ENCODE measurements around the gene CCDC116. TPM values are rescaled to one million over a fixed set of nuclear protein-coding genes. Genes with fewer than 3 reads are reported as not detected.
"Not testable (repeated sequence)": the region's sequence is repeated elsewhere in the genome, so short reads cannot be mapped to it uniquely, and the experiment has no call there.

Gene CCDC116
- total RNA-seq, 4 donors from 2014 or later: 1.0 TPM; not detected in 2

GRCh38 chr22:21594865-21595452 is 37.6 kb upstream of the CCDC116 start:
- H3K9me3 ChIP-seq: no peaks in the 10 kb centered on the region
- H3K27me3 ChIP-seq: no peaks in the 10 kb centered on the region
- peaks cover 21% of the 10 kb centered on the region for H3K4me1 ChIP-seq
- peaks cover 45% of the 10 kb centered on the region for H3K36me3 ChIP-seq
- WGBS: 81% methylated on average over 4 of the region's 5 CpGs
- no peak overlapping the region for H3K27ac ChIP-seq
- TF ChIP-seq, protein P1, sequence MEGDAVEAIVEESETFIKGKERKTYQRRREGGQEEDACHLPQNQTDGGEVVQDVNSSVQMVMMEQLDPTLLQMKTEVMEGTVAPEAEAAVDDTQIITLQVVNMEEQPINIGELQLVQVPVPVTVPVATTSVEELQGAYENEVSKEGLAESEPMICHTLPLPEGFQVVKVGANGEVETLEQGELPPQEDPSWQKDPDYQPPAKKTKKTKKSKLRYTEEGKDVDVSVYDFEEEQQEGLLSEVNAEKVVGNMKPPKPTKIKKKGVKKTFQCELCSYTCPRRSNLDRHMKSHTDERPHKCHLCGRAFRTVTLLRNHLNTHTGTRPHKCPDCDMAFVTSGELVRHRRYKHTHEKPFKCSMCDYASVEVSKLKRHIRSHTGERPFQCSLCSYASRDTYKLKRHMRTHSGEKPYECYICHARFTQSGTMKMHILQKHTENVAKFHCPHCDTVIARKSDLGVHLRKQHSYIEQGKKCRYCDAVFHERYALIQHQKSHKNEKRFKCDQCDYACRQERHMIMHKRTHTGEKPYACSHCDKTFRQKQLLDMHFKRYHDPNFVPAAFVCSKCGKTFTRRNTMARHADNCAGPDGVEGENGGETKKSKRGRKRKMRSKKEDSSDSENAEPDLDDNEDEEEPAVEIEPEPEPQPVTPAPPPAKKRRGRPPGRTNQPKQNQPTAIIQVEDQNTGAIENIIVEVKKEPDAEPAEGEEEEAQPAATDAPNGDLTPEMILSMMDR (IDR thresholded peaks at IDR 0.05): no peak
- no peak overlapping the region for H3K4me3 ChIP-seq
- DNase-seq (ENCODE audit: low spot score in 2 of 2): no peak

DNA sequence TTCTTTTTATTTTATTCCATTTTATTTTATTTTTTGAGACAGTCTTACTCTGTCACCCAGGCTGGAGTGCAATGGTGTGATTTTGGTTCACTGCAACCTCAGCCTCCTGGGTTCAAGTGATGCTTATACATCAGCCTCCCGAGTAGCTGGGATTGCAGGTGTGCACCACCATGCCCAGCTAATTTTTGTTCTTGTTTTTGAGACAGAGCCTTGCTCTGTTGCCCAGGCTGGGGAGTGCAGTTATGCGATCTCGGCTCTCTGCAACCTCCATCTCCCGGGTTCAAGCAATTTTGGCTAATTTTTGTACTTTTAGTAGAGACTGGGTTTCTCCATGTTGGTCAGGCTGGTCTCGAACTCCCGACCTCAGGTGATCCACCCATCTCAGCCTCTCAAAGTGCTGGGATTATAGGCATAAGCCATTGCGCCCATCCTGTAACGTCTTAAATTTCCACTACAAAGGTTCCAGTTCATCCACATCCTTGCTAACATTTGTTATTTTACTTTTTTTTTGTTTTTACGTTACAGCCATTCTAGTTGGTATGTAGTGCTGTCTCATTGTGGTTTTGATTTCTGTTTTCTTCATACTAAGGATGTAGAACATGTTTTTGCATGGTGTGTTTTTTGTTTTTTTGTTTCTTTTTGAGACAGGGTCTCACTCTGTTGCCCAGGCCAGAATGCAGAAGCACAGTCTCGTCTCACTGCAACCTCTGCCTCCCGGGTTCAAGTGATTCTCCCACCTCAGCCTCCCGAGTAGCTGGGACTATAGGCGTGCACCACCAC is 36.0 kb upstream of the CCDC116 start:
- WGBS: 97% methylated on average over 13 of the region's 13 CpGs
- H3K36me3 ChIP-seq: peaks cover 45% of the 10 kb centered on the region
- H3K4me3 ChIP-seq; H3K27me3 ChIP-seq; H3K9me3 ChIP-seq; H3K4me1 ChIP-seq; H3K27ac ChIP-seq; DNase-seq (ENCODE audit: low spot score in 2 of 2): not testable (repeated sequence)

- Histone ChIP-seq H3K9me3 (no peaks in the 10 kb centered on the region), H3K4me1 (no peaks in the 10 kb centered on the region), H3K36me3 (peaks cover 38% of the 10 kb centered on the region), H3K27ac (no peak overlapping the region), H3K27me3 (no peaks in the 10 kb centered on the region), H3K4me3 (no peak overlapping the region)
- WGBS: 89% methylated on average over 3 of the region's 3 CpGs
- TF ChIP-seq, protein P1 (IDR thresholded peaks at IDR 0.05): no peak
- no peak for DNase-seq (ENCODE audit: low spot score in 2 of 2)
Observed at GRCh38 chr22:21598302-21598701, 34.3 kb upstream of the CCDC116 start.

- no peak for DNase-seq (ENCODE audit: low spot score in 2 of 2)
Observed at GRCh38 chr22:21599053-21599893, 33.3 kb upstream of the CCDC116 start.

DNA sequence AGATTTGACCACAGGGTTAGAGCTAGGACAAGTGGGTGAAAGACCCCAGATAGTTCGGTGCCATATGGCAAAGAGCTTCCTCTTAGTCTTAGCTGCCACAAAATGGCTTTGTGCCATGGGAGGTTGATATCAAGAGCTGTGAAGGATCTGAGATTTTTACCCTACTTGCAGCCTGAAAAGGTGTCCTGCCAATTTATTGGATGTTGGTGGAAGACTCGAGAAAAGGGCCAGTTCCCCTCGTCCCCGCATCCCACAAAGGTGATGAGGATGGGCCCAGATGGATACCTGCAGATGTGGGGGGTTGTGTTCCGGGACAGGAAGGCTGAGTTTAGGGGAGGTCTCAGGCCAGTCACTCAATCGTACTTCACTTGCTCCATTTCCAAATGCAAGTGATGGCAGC is 30.0 kb upstream of the CCDC116 start:
- H3K4me1 ChIP-seq: peaks cover 10% of the 10 kb centered on the region
- no peaks in the 10 kb centered on the region for H3K36me3 ChIP-seq
- DNase-seq (ENCODE audit: low spot score in 2 of 2): no peak
- TF ChIP-seq, protein P1 (IDR thresholded peaks at IDR 0.05): no peak
- TF ChIP-seq POLR2A (IDR thresholded peaks at IDR 0.05) (no peak), POLR2AphosphoS5 (IDR thresholded peaks at IDR 0.05) (no peak), EP300 (IDR thresholded peaks at IDR 0.05) (no peak)
- 87% methylated on average over 6 of the region's 6 CpGs for WGBS
- no peaks in the 10 kb centered on the region for H3K27me3 ChIP-seq
- H3K4me3 ChIP-seq: no peak overlapping the region
- no peak overlapping the region for H3K27ac ChIP-seq
- H3K9me3 ChIP-seq: no peaks in the 10 kb centered on the region

More at GRCh38 chr22:21599053-21599893, 33.3 kb upstream of the CCDC116 start:
- no peaks in the 10 kb centered on the region for H3K9me3 ChIP-seq
- H3K4me3 ChIP-seq: no peak overlapping the region
- TF ChIP-seq POLR2AphosphoS5 (IDR thresholded peaks at IDR 0.05): no peak
- TF ChIP-seq EP300 (IDR thresholded peaks at IDR 0.05): no peak
- TF ChIP-seq, protein P1 (IDR thresholded peaks at IDR 0.05): no peak
- TF ChIP-seq POLR2A (IDR thresholded peaks at IDR 0.05): no peak
- H3K27ac ChIP-seq: no peak overlapping the region
- H3K36me3 ChIP-seq: peaks cover 28% of the 10 kb centered on the region
- H3K4me1 ChIP-seq: no peaks in the 10 kb centered on the region
- 87% methylated on average over 6 of the region's 6 CpGs for WGBS
- no peaks in the 10 kb centered on the region for H3K27me3 ChIP-seq
